KBM-7 (cell line): ENCODE measurements around the gene ARHGEF10L.
A peak's percentile ranks its signal among the peaks of the same experiment; 100 is the strongest.

Source experiments
- DNase-seq: peaks from one replicate; pipeline ENCODE4 v3.0.0-alpha.2; 2015
- in situ Hi-C: fragments of 300-500 bp; cut with MboI; formaldehyde crosslinking; loops from 2 replicates; pipeline ENCODE4 v1.14.3; 2020; ENCODE audit warnings: low sequenced_read_pairs, low pct_unique_long_range_greater_than_20kb, mixed read lengths

The ARHGEF10L gene

GRCh38 chr1:17661546-17662157 lies 122.2 kb downstream of the ARHGEF10L start:
- in situ Hi-C loops, result no loop called here
- peak; percentile 59 for DNase-seq

DNA sequence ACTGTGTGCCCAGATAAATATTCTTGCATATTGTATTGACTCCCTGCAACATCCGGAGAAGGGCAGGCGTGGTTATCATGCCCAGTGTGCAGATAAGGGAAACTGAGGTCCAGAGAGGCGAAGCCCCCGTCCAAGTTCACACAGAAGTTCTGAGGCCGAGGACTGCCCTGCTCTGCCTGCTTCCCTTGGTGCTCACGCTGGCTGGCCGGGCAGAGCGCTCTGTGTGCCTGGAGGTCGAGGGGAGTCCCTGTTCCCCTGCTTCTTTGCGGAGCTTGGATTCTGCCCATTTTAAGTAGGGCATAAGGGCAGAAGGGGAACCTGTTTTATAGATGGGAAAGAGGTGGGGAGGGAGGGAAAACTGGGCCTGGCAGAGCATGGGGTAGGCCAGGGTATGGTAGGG lies 122.8 kb downstream of the ARHGEF10L start:
- no peak for DNase-seq
- in situ Hi-C loops, result no loop called here

- in situ Hi-C loops, result no loop called here
- DNase-seq, result no peak
Observed at GRCh38 chr1:17662786-17663185, 123.3 kb downstream of the ARHGEF10L start.

DNA sequence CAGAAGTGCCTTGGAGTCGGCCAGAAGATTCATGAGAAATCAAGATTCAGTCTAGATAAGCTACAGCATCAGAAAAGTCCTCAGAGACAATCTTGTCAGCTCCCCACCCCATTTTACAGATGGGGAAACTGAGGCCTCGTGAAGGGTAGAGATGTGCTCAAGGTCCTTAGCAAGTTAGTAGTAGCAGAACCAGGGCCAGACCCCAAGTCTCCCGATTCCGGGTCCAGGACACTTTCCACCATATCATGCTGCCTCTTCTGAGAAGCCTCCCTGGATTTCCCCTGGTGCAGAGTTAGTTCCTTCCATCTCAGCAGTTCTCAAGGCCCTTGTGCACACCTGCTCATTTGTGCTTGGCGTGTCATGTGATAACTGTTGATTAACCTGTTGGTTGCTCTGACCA lies 124.1 kb downstream of the ARHGEF10L start:
- in situ Hi-C loops, result no loop called here

DNA sequence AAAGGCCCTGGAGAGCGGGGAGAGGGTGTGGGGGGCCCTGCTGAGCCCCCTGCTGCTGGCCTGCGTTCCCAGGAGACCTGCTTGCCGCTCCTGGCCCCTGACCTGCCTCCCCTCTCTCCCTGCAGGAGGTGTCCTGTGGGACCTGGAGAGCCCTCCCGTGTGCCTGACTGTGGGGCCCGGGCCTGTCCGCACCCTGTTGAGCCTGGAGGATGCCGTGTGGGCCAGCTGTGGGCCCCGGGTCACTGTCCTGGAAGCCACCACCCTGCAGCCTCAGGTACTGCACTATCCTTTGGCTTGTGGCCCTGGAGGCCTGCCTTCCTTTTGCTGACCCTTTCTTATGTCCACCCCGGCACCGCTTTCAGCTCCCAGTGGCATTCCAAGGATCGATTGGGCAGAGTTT lies 124.8 kb downstream of the ARHGEF10L start:
- in situ Hi-C loops, result no loop called here
- DNase-seq, result no peak

More for the DNA sequence above, 124.1 kb downstream of the ARHGEF10L start:
- DNase-seq, result no peak

DNA sequence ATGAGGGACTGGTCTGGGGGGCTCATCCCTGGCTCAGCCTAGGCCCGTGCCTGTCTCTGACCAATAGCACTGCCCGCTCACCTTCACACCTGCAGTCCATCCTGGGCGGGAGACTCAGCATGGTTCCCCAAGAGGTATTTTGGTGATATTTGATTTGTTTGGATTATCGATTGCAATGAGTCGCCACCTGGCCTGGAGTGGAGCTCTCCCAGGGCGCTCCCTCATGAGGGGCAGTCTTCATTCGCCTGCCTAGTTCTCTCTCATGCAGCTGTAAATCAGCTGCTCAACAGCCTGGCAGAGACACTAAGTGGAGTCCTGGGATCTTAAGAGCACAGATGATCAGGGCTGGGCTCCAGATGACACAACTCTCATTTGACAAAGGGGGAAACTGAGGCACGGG lies 125.6 kb downstream of the ARHGEF10L start:
- no peak for DNase-seq
- in situ Hi-C loops, result no loop called here

DNA sequence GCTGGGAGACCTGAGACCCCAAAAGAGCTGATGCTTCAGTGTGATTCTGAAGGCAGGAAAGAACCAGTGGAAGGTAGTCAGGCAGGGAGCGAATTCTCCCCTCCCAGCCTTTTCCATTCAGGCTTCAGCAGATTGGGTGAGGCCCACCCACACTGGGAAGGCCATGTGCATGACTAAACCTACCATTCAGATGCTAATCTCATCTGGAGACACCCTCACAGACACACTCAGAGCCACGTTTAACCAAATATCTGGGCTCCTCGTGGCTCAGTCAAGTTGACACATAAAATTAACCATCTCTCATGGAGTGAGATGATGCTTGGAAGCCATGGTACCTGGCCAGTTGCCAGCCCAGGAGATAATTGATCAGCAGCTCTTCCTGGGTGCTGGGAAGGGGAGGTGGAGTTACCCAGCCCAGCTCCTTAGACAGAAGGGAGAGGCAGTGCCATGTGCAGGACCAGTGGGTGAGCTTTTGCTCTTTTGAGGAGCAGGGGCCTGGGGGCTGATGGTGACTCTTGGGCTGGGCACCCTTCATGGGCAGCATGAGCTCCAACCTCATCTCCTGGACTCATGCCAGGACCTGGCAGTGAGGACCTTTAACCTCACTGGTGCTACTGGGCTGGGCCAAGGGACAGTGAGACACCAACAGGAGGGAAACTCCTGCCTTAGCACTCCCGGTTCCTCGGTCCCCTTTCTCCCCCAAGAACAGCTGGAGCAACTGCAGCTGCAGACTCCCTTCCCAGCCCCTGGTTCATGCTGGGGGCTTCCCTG lies 126.6 kb downstream of the ARHGEF10L start:
- in situ Hi-C loops, result no loop called here
- DNase-seq, result no peak

- in situ Hi-C loops, result no loop called here
- DNase-seq, result no peak
Observed at GRCh38 chr1:17667641-17668040, 128.1 kb downstream of the ARHGEF10L start.

DNA sequence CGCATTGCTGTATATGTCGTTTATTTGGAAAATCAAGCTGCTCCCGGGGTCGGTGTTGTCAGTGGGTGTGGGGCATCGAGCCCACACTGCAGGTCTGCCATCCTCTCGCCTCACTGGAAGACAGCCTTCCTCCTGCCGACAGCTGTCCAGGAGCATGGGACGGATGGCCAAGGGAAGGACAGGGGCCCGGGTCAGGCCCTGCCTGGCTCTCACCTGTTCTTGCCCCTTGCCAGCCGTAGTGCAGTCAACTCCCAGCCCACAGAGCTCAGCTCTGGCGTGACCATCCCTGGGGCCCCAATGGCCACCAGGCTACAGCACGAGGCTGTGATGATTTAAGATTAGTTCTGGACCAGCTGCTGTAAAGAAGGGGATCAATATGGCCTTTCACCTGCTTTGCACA lies 128.7 kb downstream of the ARHGEF10L start:
- no peak for DNase-seq
- in situ Hi-C loops, result no loop called here

DNA sequence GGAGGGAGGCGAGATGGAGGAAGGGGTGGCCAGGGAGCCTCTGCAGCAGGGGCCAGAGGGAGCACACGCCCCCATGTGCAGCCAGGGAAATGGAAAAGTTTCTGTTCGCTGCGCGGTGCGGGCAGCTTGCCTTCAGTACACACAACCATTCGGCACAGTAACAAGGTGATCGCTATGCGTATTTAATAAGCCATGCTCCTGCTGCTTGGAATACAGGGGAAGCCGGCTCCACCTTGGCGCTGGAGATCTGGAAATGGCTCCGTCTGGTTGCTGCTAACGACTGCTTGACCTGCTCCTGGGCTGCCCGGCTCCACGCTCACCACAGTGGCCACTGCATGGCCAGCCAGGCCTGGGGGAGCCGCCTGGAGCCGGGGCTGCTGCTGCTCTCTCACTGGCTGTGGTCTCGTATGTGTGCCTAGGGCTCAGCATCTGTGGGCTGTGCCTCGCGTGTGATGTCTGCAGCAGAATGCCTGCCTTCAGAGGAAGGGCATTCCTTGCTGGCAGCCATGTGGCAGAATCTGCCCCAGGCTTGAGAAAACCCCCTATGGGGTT lies 129.2 kb downstream of the ARHGEF10L start:
- no peak for DNase-seq
- in situ Hi-C loops, result no loop called here

DNA sequence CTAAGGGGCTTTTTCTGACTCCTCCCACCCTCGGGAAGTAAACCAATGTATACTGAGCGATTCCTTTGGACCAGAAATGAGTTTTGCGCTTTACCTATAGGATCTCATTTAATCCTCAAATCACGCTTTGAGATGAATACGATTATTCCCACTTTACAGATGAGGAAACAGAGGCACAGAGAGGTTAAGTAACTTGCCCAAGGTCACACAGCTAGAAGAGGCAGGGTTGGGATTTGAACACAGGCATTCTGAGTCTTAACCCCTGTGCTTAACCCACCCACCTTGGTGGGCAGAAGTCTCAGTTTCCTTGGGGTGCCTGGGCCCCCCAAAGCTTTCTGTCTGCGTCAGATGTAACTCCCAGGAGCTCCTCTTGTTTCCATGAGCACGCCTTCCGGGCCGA lies 129.8 kb downstream of the ARHGEF10L start:
- in situ Hi-C loops, result no loop called here
- no peak for DNase-seq

GRCh38 chr1:17669866-17670451 lies 130.5 kb downstream of the ARHGEF10L start:
- in situ Hi-C loops, result no loop called here
- no peak for DNase-seq

DNA sequence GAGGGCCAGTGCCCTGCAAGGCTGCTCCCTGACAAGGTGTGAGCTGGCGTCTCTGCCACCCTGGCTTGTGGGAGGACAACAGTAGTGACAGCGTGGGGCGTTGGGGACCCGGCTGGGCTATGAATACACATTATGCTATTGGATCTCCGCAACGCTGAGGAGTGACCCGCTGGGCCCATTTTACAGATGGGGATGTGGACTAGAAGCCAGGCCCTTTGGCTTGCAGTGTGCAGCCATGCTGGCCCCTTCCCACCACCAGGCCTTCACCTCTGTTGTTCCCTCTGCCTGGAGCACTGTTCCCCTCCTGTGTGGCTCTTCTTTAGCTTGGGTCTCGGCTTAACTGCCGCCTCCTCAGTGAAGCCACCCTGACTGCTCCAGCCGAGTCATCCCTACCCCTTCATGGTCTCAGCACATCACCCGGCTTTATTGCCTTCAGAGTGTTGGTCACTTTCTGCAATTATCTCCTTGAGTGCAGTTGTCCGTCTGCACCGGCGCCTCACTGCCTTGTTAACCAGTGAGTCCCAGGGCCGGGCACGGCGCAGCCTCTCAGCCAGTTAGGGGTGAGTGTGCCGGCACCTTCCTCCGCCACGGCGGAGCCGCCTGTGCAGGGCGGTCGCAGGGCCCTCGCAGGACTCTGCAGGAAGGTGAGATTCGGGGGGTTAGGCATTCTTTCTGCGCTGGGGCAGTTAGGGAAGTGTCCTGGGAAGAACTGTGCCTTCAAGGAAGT lies 131.3 kb downstream of the ARHGEF10L start:
- DNase-seq, result no peak
- in situ Hi-C loops, result no loop called here

- DNase-seq, result no peak
- in situ Hi-C loops, result no loop called here
Observed at GRCh38 chr1:17671314-17671705, 131.8 kb downstream of the ARHGEF10L start.

- in situ Hi-C loops, result no loop called here
Observed at GRCh38 chr1:17671741-17672140, 132.2 kb downstream of the ARHGEF10L start.

GRCh38 chr1:17672226-17672625 lies 132.7 kb downstream of the ARHGEF10L start:
- DNase-seq, result no peak
- in situ Hi-C loops, result no loop called here

More at GRCh38 chr1:17671741-17672140, 132.2 kb downstream of the ARHGEF10L start:
- no peak for DNase-seq

- DNase-seq, result no peak
Observed at GRCh38 chr1:17673329-17674072, 134.0 kb downstream of the ARHGEF10L start.

GRCh38 chr1:17674726-17675500 lies 135.4 kb downstream of the ARHGEF10L start:
- no peak for DNase-seq
- in situ Hi-C loops, result no loop called here

More at GRCh38 chr1:17673329-17674072, 134.0 kb downstream of the ARHGEF10L start:
- in situ Hi-C loops, result no loop called here
